Hematopoietic multipotent progenitor cell (in vitro differentiated cells): Measurements from ENCODE around the gene MAP1B. TPM values are rescaled to one million over a fixed set of nuclear protein-coding genes. Genes with fewer than 3 reads are reported as not detected.

ENCODE experiments used
- DNase-seq, 3 donors: peaks; one replicate each; pipeline ENCODE4 v3.0.0-alpha.2; 2011 to 2015; ENCODE audit warnings: low read depth in 2 of 3, low spot score in 2 of 3
- total RNA-seq: library from RNA; depleted of rRNA; stranded (reverse); fragments of >200 nt; gene quantifications from one replicate; pipeline ENCODE4 v1.2.3, GENCODE V29; 2012

MAP1B gene
- total RNA-seq, 1 donor, result 0.54 TPM

DNA sequence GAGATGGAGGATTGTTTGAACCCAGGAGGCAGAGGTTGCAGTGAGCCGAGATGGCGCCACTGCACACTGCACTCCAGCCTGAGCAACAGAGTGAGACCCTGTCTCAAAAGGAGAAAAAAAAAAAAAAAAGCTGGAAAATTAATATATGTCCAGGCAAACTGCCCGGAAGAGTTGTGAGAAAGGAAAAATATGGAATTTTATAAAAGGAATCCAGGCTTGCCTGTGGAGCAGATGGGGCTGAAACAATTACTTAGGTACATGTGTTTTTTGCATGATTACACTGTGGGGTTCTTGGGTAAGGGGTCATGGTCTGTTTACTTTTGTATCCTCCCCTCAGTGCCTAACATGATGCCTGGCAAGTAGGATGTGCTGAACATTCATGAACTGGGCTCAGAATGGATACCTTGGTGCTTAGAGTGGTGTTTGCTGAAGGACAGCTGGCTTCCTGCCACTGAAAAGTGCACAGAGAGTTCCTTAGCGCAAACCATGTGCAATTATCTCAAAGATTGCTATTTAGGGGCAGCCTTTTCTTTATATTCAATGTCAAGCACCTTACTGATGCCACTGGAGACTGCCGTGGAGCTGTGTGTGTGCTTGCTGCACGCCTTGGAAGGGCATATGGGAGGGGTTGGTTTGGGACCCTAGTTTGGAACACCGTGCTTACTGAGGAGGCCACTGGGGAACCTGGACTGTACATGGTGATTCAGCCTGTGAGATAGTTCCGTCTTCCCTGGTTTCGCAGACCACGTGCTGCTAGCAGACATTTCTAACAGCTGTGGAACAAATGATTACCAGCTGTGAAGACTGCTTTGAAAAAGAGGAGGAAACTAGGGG is 78.4 kb downstream of the MAP1B start:
- DNase-seq, result no peak

DNA sequence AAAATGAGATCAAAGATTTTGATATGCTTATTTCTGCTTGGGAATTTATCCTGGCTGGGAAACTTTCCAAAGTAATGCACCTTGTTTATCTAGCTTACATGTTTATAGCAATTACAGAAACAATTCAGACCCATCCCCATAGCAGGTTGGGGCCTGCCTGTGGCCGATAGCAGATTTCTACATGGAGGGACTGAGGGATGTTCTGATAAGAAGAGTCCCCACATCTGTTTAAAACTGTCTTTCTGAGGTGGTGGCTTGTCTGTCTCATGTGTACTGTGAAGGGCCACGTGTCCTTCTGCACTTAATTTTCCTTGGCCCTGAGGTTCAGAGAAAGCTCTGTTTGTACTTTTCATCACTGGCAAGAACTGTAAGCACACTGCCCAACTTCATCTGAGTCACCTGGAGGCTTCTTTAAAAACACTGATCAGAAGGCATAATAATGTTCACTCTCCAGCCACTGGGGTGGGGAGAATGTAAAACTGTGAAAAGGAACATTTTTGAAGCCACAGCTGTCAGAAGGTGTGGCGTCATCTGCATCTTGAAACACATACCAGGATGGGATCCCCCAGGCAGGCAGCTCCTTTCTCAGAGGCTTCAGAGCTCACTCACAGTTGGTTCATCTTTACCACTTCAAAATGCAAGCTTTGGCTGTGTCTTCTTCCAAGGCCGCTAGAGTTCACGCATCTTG is 80.3 kb downstream of the MAP1B start:
- DNase-seq, result no peak

DNA sequence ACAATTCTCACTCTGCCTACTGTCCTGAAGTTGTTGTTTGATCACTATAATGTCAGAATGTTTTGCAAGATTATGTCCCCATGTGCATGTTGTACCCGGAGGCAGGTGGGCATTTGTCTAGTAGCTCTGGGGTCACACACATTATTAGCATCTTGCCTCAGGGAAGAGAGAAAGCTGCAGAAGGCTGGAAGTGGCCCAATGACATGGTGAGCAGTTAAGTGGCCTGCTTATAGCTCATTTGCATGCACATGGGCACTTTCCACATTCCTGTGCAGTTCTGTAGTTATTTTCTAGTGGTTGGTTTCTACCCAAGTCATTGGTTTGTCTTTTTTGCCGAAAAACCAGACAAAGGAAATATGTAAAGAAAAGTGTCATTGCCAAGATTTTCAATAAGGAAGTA is 80.9 kb downstream of the MAP1B start:
- no peak for DNase-seq

DNA sequence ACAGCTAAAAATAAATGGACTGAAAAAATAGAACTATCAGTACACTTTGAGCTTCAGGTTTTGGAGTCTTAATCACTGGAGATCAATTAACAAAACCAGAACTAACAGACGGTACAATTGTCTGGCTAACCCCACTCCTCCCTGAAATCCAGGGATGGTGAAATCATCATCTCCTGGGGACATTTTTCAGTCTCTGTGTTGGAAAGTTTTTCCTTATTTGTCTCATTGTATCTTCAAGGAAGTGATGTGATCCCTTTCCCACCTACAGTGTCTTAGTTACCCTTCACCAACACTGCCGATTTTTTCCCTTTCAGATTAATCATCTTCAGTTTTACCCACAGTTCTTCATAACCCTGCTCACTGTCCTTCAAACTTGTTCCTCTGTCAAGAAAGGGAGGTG is 81.9 kb downstream of the MAP1B start:
- DNase-seq, result no peak

GRCh38 chr5:72191404-72191803 is 84.1 kb downstream of the MAP1B start:
- no peak for DNase-seq

DNA sequence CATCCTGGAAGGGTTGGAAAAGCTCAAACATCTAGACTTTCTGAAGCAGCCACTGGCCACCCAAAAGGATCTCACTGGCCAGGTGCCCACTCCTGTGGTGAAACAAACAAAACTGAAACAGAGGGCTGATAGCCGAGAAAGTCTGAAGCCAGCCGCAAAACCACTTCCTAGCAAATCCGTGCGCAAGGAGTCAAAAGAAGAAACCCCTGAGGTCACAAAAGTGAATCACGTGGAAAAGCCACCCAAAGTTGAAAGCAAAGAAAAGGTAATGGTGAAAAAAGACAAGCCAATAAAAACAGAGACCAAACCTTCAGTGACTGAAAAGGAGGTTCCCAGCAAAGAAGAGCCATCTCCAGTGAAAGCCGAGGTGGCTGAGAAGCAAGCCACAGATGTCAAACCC is 87.6 kb downstream of the MAP1B start:
- DNase-seq, result no peak

DNA sequence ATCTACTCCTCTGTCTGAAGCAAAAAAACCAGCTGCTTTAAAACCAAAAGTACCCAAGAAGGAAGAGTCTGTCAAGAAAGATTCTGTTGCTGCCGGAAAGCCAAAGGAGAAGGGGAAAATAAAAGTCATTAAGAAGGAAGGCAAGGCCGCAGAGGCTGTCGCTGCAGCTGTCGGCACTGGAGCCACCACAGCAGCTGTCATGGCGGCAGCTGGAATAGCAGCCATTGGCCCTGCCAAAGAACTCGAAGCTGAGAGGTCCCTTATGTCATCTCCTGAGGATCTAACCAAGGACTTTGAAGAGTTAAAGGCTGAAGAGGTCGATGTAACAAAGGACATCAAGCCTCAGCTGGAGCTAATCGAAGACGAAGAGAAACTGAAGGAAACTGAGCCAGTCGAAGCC is 88.3 kb downstream of the MAP1B start:
- no peak for DNase-seq

DNA sequence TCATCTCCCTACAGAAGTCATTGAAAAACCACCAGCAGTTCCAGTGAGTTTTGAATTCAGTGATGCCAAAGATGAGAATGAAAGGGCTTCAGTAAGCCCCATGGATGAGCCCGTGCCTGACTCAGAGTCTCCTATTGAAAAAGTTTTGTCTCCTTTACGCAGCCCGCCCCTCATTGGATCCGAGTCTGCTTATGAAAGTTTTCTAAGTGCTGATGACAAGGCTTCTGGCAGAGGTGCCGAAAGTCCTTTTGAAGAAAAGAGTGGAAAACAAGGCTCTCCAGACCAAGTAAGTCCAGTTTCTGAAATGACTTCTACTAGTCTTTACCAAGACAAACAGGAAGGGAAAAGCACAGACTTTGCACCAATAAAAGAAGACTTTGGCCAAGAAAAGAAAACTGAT is 90.1 kb downstream of the MAP1B start:
- DNase-seq, result no peak

GRCh38 chr5:72199681-72200080 is 92.4 kb downstream of the MAP1B start:
- DNase-seq, result no peak

GRCh38 chr5:72202331-72202825 is 95.1 kb downstream of the MAP1B start:
- DNase-seq, result no peak

GRCh38 chr5:72203251-72203845 is 96.1 kb downstream of the MAP1B start:
- no peak for DNase-seq

GRCh38 chr5:72204946-72205345 is 97.7 kb downstream of the MAP1B start:
- no peak for DNase-seq

- no peak for DNase-seq
These were observed 98.2 kb downstream of the MAP1B start for GRCh38 chr5:72205431-72206009.

GRCh38 chr5:72206160-72206559 is 98.9 kb downstream of the MAP1B start:
- no peak for DNase-seq

DNA sequence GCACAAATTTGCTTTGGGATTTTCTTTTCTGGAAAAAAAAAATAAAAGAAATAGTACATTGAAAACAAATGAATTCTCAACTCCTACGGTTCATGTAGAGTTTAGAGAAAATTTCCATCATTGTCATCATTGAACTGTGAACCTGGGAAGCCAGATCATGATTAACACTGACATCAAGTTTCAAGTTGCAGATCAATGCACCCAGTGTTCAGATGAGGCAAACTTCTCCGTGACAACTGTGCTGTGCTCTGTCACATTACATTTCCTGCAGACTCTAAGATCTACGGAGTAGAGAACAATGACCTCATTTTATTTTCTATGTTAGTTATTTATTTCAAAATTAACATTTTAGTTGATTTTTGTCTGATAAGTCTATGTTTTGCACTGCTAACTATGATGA is 99.7 kb downstream of the MAP1B start:
- DNase-seq, result no peak

- DNase-seq, result no peak
These were observed 101.2 kb downstream of the MAP1B start for GRCh38 chr5:72208324-72208926.

DNA sequence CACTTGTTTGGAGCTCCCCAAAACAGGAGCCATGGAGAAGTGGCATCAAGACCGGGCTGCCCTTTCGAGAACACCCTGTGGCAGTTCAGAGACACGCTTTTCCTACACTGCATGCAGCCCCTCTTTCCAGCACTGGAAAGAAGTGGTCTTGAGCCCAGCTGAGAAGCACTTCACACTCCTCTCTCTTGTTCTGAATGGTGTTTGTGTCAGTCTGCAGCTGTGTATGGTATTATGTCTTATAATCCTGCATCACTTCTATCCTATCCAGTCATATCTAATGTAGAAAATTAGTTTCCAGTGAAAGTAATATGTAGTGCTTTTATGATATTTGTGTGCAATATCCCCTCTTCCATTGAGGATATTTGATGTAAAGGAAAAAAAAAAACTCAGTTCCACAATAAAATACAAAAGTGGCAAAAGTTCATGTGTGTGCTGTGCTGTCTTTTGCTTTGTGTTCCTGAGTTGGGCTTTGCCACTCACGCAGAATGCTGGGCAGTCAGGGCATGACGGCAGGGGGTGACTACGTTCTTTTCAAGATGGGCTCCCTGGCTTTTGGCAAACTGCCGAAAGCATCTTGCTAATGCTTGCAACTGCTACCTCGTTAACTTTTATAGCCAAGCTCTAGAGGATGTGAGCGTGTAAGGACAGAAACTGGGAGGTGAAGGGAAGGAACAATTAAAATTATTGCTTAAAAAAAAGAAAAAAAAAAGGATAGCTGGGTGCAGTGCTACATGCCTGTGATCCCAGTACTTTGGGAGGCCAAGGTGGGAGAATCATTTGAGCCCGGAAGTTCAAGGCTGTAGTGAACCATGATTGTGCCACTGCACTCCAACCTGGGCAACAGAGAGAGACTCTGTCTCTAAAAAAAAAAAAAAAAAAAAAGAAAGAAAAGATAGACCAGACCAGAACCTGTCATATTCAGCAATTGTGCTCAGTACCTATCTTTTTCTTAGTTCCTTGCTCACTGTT is 102.2 kb downstream of the MAP1B start:
- no peak for DNase-seq

GRCh38 chr5:72210888-72211678 is 103.8 kb downstream of the MAP1B start:
- no peak for DNase-seq

GRCh38 chr5:72212171-72212570 is 104.9 kb downstream of the MAP1B start:
- DNase-seq, result no peak
